ENCODE measurements around the gene CEP104.

Gene CEP104

GRCh38 chr1:3799976-3800685, 56.9 kb downstream of the CEP104 start:
- Mint-ChIP-seq H3K9me3 (no peaks in the 10 kb centered on the region), H3K36me3 (ENCODE audit: low read depth) (peaks cover 3% of the 10 kb centered on the region), H3K27me3 (ENCODE audit: low read depth) (peaks cover 9% of the 10 kb centered on the region), H3K4me3 (no peak overlapping the region), H3K27ac (no peak overlapping the region), H3K4me1 (ENCODE audit: low read depth) (peaks cover 16% of the 10 kb centered on the region)

GRCh38 chr1:3796215-3797061, 60.6 kb downstream of the CEP104 start, which contains the start of gene LRRC47:
TSS of gene LRRC47 (minus strand) at chr1:3796498. CDS start at chr1:3796476, 22 bp downstream.
- Mint-ChIP-seq H3K4me3 (peak within 1 kb of the TSS; percentile 93), H3K4me1 (ENCODE audit: low read depth) (peaks cover 24% of the 10 kb centered on the region), H3K27me3 (ENCODE audit: low read depth) (peaks cover 4% of the 10 kb centered on the region), H3K9me3 (no peaks in the 10 kb centered on the region), H3K27ac (peak within 1 kb of the TSS; percentile 85), H3K36me3 (ENCODE audit: low read depth) (peaks cover 3% of the 10 kb centered on the region)

- peak overlapping the region; percentile 83 for H3K27ac Mint-ChIP-seq
- no peaks in the 10 kb centered on the region for H3K9me3 Mint-ChIP-seq
- no peaks in the 10 kb centered on the region for H3K27me3 Mint-ChIP-seq (ENCODE audit: low read depth)
- peak overlapping the region; percentile 93 for H3K4me3 Mint-ChIP-seq
- H3K36me3 Mint-ChIP-seq (ENCODE audit: low read depth), result peaks cover 3% of the 10 kb centered on the region
- H3K4me1 Mint-ChIP-seq (ENCODE audit: low read depth), result peaks cover 20% of the 10 kb centered on the region
These were observed 61.4 kb downstream of the CEP104 start for GRCh38 chr1:3795453-3796214.

GRCh38 chr1:3790952-3791351, 66.1 kb downstream of the CEP104 start:
- H3K4me3 Mint-ChIP-seq, result no peak overlapping the region
- H3K4me1 Mint-ChIP-seq (ENCODE audit: low read depth), result peaks cover 25% of the 10 kb centered on the region
- no peaks in the 10 kb centered on the region for H3K27me3 Mint-ChIP-seq (ENCODE audit: low read depth)
- peaks cover 9% of the 10 kb centered on the region for H3K36me3 Mint-ChIP-seq (ENCODE audit: low read depth)
- no peaks in the 10 kb centered on the region for H3K9me3 Mint-ChIP-seq
- H3K27ac Mint-ChIP-seq, result no peak overlapping the region

- no peak overlapping the region for H3K27ac Mint-ChIP-seq
- peaks cover 10% of the 10 kb centered on the region for H3K36me3 Mint-ChIP-seq (ENCODE audit: low read depth)
- H3K9me3 Mint-ChIP-seq, result no peaks in the 10 kb centered on the region
- H3K4me1 Mint-ChIP-seq (ENCODE audit: low read depth), result peaks cover 25% of the 10 kb centered on the region
- H3K4me3 Mint-ChIP-seq, result no peak overlapping the region
- H3K27me3 Mint-ChIP-seq (ENCODE audit: low read depth), result no peaks in the 10 kb centered on the region
These were observed 66.5 kb downstream of the CEP104 start for GRCh38 chr1:3790500-3790923.

- Mint-ChIP-seq H3K9me3 (no peaks in the 10 kb centered on the region), H3K4me1 (ENCODE audit: low read depth) (peaks cover 20% of the 10 kb centered on the region), H3K27me3 (ENCODE audit: low read depth) (no peaks in the 10 kb centered on the region), H3K36me3 (ENCODE audit: low read depth) (peaks cover 15% of the 10 kb centered on the region), H3K27ac (no peak overlapping the region), H3K4me3 (no peak overlapping the region)
These were observed 67.3 kb downstream of the CEP104 start for GRCh38 chr1:3789421-3790300.

- peaks cover 21% of the 10 kb centered on the region for H3K36me3 Mint-ChIP-seq (ENCODE audit: low read depth)
- H3K9me3 Mint-ChIP-seq, result no peaks in the 10 kb centered on the region
- H3K4me3 Mint-ChIP-seq, result no peak overlapping the region
- H3K27me3 Mint-ChIP-seq (ENCODE audit: low read depth), result no peaks in the 10 kb centered on the region
- peaks cover 17% of the 10 kb centered on the region for H3K4me1 Mint-ChIP-seq (ENCODE audit: low read depth)
- no peak overlapping the region for H3K27ac Mint-ChIP-seq
These were observed 68.1 kb downstream of the CEP104 start for GRCh38 chr1:3788756-3789420.

- peak overlapping the region; percentile 49 for H3K27ac Mint-ChIP-seq
These were observed 69.0 kb downstream of the CEP104 start for GRCh38 chr1:3787745-3788605.

GRCh38 chr1:3787349-3787715, 69.7 kb downstream of the CEP104 start:
- peaks cover 25% of the 10 kb centered on the region for H3K36me3 Mint-ChIP-seq (ENCODE audit: low read depth)
- peaks cover 14% of the 10 kb centered on the region for H3K4me1 Mint-ChIP-seq (ENCODE audit: low read depth)
- no peak overlapping the region for H3K4me3 Mint-ChIP-seq
- no peaks in the 10 kb centered on the region for H3K9me3 Mint-ChIP-seq
- peak overlapping the region; percentile 49 for H3K27ac Mint-ChIP-seq
- H3K27me3 Mint-ChIP-seq (ENCODE audit: low read depth), result no peaks in the 10 kb centered on the region

More at GRCh38 chr1:3787745-3788605, 69.0 kb downstream of the CEP104 start:
- H3K4me1 Mint-ChIP-seq (ENCODE audit: low read depth), result peaks cover 14% of the 10 kb centered on the region
- H3K4me3 Mint-ChIP-seq, result no peak overlapping the region
- H3K9me3 Mint-ChIP-seq, result no peaks in the 10 kb centered on the region
- H3K27me3 Mint-ChIP-seq (ENCODE audit: low read depth), result no peaks in the 10 kb centered on the region
- H3K36me3 Mint-ChIP-seq (ENCODE audit: low read depth), result peaks cover 21% of the 10 kb centered on the region

GRCh38 chr1:3786468-3787348, 70.3 kb downstream of the CEP104 start:
- Mint-ChIP-seq H3K4me1 (ENCODE audit: low read depth) (peaks cover 14% of the 10 kb centered on the region), H3K27me3 (ENCODE audit: low read depth) (no peaks in the 10 kb centered on the region), H3K4me3 (no peak overlapping the region), H3K36me3 (ENCODE audit: low read depth) (peaks cover 25% of the 10 kb centered on the region), H3K27ac (peak overlapping the region; percentile 49), H3K9me3 (no peaks in the 10 kb centered on the region)

- peaks cover 29% of the 10 kb centered on the region for H3K36me3 Mint-ChIP-seq (ENCODE audit: low read depth)
- H3K27ac Mint-ChIP-seq, result no peak overlapping the region
- no peak overlapping the region for H3K4me3 Mint-ChIP-seq
- H3K27me3 Mint-ChIP-seq (ENCODE audit: low read depth), result no peaks in the 10 kb centered on the region
- H3K9me3 Mint-ChIP-seq, result no peaks in the 10 kb centered on the region
- H3K4me1 Mint-ChIP-seq (ENCODE audit: low read depth), result peaks cover 14% of the 10 kb centered on the region
These were observed 71.4 kb downstream of the CEP104 start for GRCh38 chr1:3785456-3786157.

All from T-helper 1 cell treated with Interleukin-12 subunit alpha and Interleukin-12 subunit beta and Interleukin-4 antibody, amounts not matched to agents 30 μg/mL and 1 μg/mL, for 36 hours (primary cell).